Measurements from ENCODE around the gene SLC30A2. TPM values are rescaled to one million over a fixed set of nuclear protein-coding genes. Genes with fewer than 3 reads are reported as not detected.

SLC30A2 gene
- total RNA-seq, 1 donor from 2014 or later: not detected

DNA sequence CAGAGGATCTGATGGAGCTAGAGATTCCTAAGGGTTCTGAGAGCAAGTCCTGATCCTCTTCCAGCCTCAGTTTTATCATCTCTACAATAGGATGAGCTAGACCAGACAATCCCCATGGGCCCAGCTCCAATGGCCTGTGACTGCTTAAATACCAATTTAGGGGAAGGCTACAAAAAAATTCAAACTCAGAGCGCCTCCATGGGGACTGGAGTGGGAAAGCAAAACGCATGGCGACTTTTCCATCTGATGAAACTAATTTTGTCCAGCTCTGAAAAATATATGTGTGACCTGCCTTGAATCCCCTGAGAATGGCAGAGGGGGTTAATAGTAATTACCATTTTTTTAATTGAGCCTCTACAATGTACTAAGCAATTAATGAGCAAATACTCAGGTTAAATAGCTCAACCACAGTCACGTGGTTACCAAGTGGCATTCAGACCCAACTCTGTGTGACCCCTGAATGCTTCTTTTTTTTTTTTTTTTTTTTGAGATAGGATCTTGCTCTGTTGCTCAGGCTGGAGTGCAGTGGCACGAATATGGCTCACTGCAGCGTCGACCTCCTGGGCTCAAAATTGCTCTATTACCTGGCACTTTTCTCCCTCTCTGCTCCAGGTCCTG lies 15.9 kb downstream of the SLC30A2 start:
- H3K4me3 ChIP-seq (ENCODE audit: low read depth, low read length): no peak overlapping the region
- DNase-seq (ENCODE audit: low read depth): no peak
- TF ChIP-seq, protein P1, sequence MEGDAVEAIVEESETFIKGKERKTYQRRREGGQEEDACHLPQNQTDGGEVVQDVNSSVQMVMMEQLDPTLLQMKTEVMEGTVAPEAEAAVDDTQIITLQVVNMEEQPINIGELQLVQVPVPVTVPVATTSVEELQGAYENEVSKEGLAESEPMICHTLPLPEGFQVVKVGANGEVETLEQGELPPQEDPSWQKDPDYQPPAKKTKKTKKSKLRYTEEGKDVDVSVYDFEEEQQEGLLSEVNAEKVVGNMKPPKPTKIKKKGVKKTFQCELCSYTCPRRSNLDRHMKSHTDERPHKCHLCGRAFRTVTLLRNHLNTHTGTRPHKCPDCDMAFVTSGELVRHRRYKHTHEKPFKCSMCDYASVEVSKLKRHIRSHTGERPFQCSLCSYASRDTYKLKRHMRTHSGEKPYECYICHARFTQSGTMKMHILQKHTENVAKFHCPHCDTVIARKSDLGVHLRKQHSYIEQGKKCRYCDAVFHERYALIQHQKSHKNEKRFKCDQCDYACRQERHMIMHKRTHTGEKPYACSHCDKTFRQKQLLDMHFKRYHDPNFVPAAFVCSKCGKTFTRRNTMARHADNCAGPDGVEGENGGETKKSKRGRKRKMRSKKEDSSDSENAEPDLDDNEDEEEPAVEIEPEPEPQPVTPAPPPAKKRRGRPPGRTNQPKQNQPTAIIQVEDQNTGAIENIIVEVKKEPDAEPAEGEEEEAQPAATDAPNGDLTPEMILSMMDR (conservative IDR thresholded peaks at IDR 0.05; ENCODE audit: low read depth, low read length): no peak

DNA sequence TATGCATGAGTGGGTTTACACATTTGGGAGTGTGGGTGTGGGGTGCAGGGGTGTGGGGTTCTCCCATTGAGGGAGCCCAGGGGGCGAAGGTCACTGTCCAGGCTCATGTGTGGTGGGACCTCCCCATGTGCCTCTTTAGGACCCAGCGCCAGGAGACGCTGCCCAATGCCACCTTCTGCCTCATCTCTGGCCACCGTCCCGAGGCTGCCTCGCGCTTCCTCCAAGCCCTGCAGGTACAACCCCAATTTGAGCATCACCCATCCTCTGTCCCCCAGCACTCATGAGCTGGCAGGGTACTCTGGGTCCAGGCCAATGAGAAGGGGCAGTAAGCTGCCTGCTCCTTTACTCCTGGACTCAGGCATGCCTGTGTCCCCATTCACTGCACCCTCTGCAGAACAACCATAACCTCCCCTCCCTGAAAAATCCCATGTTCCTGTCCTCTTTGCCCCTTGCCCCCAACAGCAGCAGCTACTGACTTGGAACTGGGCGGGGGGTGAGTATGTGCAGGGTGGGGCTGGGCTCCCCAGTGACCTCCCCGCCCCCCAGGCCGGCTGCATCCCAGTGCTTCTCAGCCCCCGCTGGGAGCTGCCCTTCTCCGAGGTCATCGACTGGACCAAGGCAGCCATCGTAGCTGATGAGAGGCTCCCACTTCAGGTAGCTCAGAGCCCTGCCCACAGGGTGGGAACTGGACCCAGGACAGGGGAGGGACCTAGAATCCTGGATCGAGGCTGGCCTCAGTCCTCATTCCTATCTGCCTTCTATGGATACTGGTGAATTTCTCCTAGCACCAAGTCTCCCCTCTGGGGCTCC lies 16.7 kb downstream of the SLC30A2 start:
- DNase-seq (ENCODE audit: low read depth): no peak
- H3K4me3 ChIP-seq (ENCODE audit: low read depth, low read length): no peak overlapping the region
- TF ChIP-seq, protein P1 (conservative IDR thresholded peaks at IDR 0.05; ENCODE audit: low read depth, low read length): no peak

DNA sequence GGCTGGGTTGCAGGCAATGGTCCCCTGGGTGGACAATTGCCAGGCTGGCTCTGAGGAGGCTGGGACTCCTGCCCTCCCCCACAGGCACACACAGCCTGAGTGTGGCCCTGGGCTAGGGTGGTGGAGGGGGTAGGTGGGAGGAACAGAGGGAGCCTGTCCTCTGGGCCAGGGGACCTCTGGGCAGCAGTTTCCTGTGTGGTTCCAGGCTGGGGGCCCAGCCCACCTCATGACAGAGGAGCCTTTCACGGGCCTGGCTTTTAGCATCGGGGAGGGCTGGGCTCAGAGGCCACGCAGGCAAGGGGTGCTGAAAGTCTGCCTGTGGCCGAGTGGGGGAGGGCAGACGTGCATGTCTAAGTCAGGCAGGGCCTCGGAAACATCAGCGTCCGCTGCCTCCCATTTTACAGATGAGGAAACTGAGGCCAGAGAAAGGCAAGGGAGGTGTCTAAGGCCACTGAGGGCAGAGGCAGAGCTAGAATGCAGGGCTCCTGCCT lies 17.4 kb downstream of the SLC30A2 start:
- TF ChIP-seq, protein P1 (conservative IDR thresholded peaks at IDR 0.05; ENCODE audit: low read depth, low read length): no peak
- no peak for DNase-seq (ENCODE audit: low read depth)
- H3K4me3 ChIP-seq (ENCODE audit: low read depth, low read length): no peak overlapping the region

DNA sequence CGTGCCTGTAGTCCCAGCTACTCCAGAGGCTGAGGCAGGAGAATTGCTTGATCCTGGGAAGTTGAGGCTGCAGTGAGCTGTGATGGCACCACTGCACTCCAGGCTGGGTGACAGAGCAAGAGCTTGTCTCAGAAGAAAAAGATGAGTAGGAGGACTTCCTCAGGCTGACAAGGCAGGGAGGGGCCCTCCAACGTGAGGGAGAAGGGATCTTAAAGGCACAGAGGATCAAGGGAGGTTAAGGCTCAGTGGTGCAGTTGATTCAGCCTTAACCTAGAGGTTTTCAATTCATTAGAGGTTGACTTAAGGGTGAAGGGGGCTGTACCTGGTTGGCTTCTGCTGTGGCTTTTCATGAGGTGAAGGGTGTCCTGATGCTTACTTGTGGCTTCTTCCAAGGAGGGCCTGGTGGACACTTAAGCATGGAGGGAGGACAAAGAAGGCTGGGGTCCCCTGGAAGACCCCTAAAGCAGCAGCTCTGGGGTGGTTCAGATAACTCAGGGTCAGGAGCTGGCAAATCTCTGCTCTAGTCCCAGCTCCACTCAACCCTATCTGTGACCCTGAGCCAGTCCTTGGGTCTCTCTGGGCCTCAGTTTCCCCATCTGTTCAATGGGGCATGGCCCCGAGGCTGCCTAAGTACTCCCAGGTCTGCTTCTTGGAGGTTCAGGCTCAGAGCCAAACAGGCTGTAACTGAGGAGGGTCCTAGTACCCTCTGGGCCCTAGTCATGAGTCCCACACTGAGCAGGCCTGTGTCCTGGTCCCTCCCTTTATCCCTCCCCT lies 18.0 kb downstream of the SLC30A2 start:
- no peak for DNase-seq (ENCODE audit: low read depth)
- TF ChIP-seq, protein P1 (conservative IDR thresholded peaks at IDR 0.05; ENCODE audit: low read depth, low read length): no peak
- no peak overlapping the region for H3K4me3 ChIP-seq (ENCODE audit: low read depth, low read length)

DNA sequence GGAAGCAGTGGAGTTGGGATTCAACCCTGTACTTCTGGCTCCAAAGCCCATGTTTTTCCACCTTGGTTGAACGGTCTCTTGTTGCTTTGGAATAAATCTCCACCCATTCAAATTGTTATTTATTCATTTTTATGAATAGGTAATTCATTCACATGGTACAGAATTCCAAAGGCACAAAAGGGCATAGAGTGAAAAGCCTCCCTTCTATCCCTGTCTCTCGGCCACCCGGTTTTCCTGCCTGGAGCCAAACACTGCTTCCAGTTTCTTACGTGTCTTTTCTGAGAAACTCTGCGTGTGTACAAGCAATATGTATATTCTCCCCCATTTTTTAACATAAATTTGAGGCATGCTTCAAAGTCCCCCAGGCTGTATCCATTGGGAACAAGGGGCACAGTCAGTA lies 20.4 kb downstream of the SLC30A2 start:
- H3K4me3 ChIP-seq (ENCODE audit: low read depth, low read length): no peak overlapping the region
- TF ChIP-seq, protein P1 (conservative IDR thresholded peaks at IDR 0.05; ENCODE audit: low read depth, low read length): no peak
- DNase-seq (ENCODE audit: low read depth): no peak

DNA sequence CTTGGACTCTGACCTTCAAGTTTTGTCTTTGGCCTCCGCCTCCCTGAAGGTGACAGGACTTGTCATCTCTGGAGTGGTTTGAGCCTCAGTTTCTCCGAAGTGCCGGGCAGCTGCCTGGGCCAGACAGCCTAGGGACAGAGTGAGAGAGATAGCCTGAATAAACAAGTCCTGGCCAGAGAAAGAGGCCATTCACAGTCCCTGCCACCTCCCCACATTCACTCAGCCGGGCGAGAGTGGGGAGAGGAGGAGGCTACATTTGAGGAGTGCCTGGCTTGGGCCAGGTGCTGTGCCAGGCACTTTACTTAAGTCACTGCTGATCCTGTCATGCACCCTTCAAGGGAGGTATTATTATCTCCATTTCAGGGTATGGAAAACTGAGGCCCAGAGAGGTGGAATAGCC lies 20.9 kb downstream of the SLC30A2 start:
- no peak for DNase-seq (ENCODE audit: low read depth)
- TF ChIP-seq, protein P1 (conservative IDR thresholded peaks at IDR 0.05; ENCODE audit: low read depth, low read length): no peak
- H3K4me3 ChIP-seq (ENCODE audit: low read depth, low read length): no peak overlapping the region
